Hepatocyte (in vitro differentiated cells): ENCODE measurements around the gene TMED6. TPM values are rescaled to one million over a fixed set of nuclear protein-coding genes. Genes with fewer than 3 reads are reported as not detected.

ENCODE experiments used
- DNase-seq: peaks from one replicate; pipeline ENCODE4 v3.0.0-alpha.2; 2016; ENCODE audit warnings: low spot score
- H2AFZ ChIP-seq: fragments of 200-600 bp; sonication (generic); 2 replicates; pipeline ENCODE4 v1.6.0; 2016; ENCODE audit warnings: antibody characterized with exemption, mild to moderate bottlenecking
- H3K27ac ChIP-seq: fragments of 200-600 bp; sonication (generic); 2 replicates; pipeline ENCODE4 v1.5.1; 2016; ENCODE audit warnings: mild to moderate bottlenecking
- H3K27me3 ChIP-seq: fragments of 200-600 bp; sonication (generic); 2 replicates; pipeline ENCODE4 v1.6.1; 2016
- H3K36me3 ChIP-seq: fragments of 200-600 bp; sonication (generic); replicated peaks from 2 replicates; pipeline ENCODE4 v1.5.1; 2016; ENCODE audit warnings: low read depth; ENCODE audit not compliant: insufficient read depth
- H3K4me1 ChIP-seq: fragments of 200-600 bp; sonication (generic); 2 replicates; pipeline ENCODE4 v1.5.1; 2016; ENCODE audit warnings: mild to moderate bottlenecking, moderate library complexity; ENCODE audit not compliant: insufficient read depth
- H3K4me2 ChIP-seq: fragments of 200-600 bp; sonication (generic); 2 replicates; pipeline ENCODE4 v1.6.0; 2016
- H3K4me3 ChIP-seq: fragments of 200-600 bp; sonication (generic); 2 replicates; pipeline ENCODE4 v1.5.1; 2016; ENCODE audit warnings: mild to moderate bottlenecking
- H3K79me2 ChIP-seq: fragments of 200-600 bp; sonication (generic); 2 replicates; pipeline ENCODE4 v1.6.0; 2017; ENCODE audit warnings: mild to moderate bottlenecking
- H3K9me2 ChIP-seq: fragments of 200-600 bp; sonication (generic); replicated peaks from 2 replicates; pipeline ENCODE4 v1.6.0; 2017; ENCODE audit warnings: mild to moderate bottlenecking; ENCODE audit not compliant: insufficient read depth
- H3K9me3 ChIP-seq: fragments of 200-600 bp; sonication (generic); 2 replicates; pipeline ENCODE4 v1.5.1; 2016; ENCODE audit warnings: low read depth, mild to moderate bottlenecking
- H4K20me1 ChIP-seq: fragments of 200-600 bp; sonication (generic); 2 replicates; pipeline ENCODE4 v1.6.0; 2016; ENCODE audit warnings: mild to moderate bottlenecking; ENCODE audit not compliant: insufficient read depth, poor library complexity, severe bottlenecking
- EZH2 ChIP-seq: fragments of 200-600 bp; sonication (generic); IDR thresholded peaks from 2 replicates; pipeline ENCODE4 v1.6.1; 2016; ENCODE audit warnings: antibody characterized with exemption, mild to moderate bottlenecking, borderline replicate concordance
- EZH2phosphoT487 ChIP-seq: fragments of 200-600 bp; sonication (generic); IDR thresholded peaks from one replicate; pipeline ENCODE4 v1.6.1; 2018; ENCODE audit warnings: antibody characterized with exemption, mild to moderate bottlenecking, low read depth, moderate library complexity; ENCODE audit not compliant: unreplicated experiment, severe bottlenecking
- WGBS: methylation state at CpG from one replicate; pipeline ENCODE4 v1.1.6; 2016; ENCODE audit warnings: low lambda C conversion rate; ENCODE audit errors: missing lambda C conversion rate; 5-methylcytosine and 5-hydroxymethylcytosine counted together
- polyA plus RNA-seq: library from polyadenylated mRNA; unstranded; fragments of >200 nt; fragmentation: Nextera tagmentation; extraction: Ambion mirVana; gene quantifications from 2 replicates; pipeline ENCODE4 v1.2.1, GENCODE V29; 2016
- total RNA-seq: library from RNA; depleted of rRNA; stranded (reverse); fragments of >200 nt; gene quantifications from 2 replicates; pipeline ENCODE4 v1.2.3, GENCODE V29; 2014

The TMED6 gene
- total and polyA plus RNA-seq, 2 experiments from 2014 or later, result 1.9 to 4.3 TPM

GRCh38 chr16:69293401-69293800 is 58.2 kb downstream of the TMED6 start:
- H3K79me2 ChIP-seq, result no peaks in the 10 kb centered on the region
- H4K20me1 ChIP-seq, result no peaks in the 10 kb centered on the region
- WGBS, result 98% methylated on average over 3 of the region's 3 CpGs
- no peaks in the 10 kb centered on the region for H3K9me2 ChIP-seq
- no peak overlapping the region for H3K4me3 ChIP-seq
- no peak for DNase-seq
- no peak overlapping the region for H2AFZ ChIP-seq
- H3K4me2 ChIP-seq, result no peak overlapping the region
- no peaks in the 10 kb centered on the region for H3K36me3 ChIP-seq
- TF ChIP-seq EZH2phosphoT487 (no peak), EZH2 (no peak)
- no peaks in the 10 kb centered on the region for H3K4me1 ChIP-seq
- no peaks in the 10 kb centered on the region for H3K27me3 ChIP-seq
- H3K27ac ChIP-seq, result no peak overlapping the region
- no peaks in the 10 kb centered on the region for H3K9me3 ChIP-seq

Other genes starting within 250 kb of the TMED6 start
- gene HAS3, start 246.1 kb downstream of the TMED6 start, total RNA-seq, result 0.53 and 0.60 TPM in 2 replicates
- 0.19 TPM in 1 of 2 replicates, not detected in the other for gene HAS3, start 246.1 kb downstream of the TMED6 start, polyA plus RNA-seq
- 80.0 and 121 TPM in 2 replicates for gene CHTF8, start 219.2 kb downstream of the TMED6 start, total RNA-seq
- gene CHTF8, start 219.2 kb downstream of the TMED6 start, polyA plus RNA-seq, result 67.8 and 83.6 TPM in 2 replicates
- gene UTP4, start 219.1 kb downstream of the TMED6 start, total RNA-seq, result 12.7 and 21.6 TPM in 2 replicates
- gene UTP4, start 219.1 kb downstream of the TMED6 start, polyA plus RNA-seq, result 41.4 and 43.0 TPM in 2 replicates
- gene SNTB2, start 164.6 kb downstream of the TMED6 start, total RNA-seq, result 19.5 and 21.5 TPM in 2 replicates
- 36.7 and 46.3 TPM in 2 replicates for gene SNTB2, start 164.6 kb downstream of the TMED6 start, polyA plus RNA-seq
- gene VPS4A, start 40.4 kb downstream of the TMED6 start, total RNA-seq, result 19.0 and 19.9 TPM in 2 replicates
- 36.9 and 43.8 TPM in 2 replicates for gene VPS4A, start 40.4 kb downstream of the TMED6 start, polyA plus RNA-seq
- gene PDF, start 21.2 kb downstream of the TMED6 start, total RNA-seq, result 14.3 and 23.8 TPM in 2 replicates
- gene PDF, start 21.2 kb downstream of the TMED6 start, polyA plus RNA-seq, result 21.6 and 25.4 TPM in 2 replicates
- 41.5 and 47.2 TPM in 2 replicates for gene COG8, start 12.2 kb downstream of the TMED6 start, total RNA-seq
- gene COG8, start 12.2 kb downstream of the TMED6 start, polyA plus RNA-seq, result 30.2 and 34.6 TPM in 2 replicates
- 19.5 and 20.9 TPM in 2 replicates for gene NIP7, start 12.0 kb downstream of the TMED6 start, total RNA-seq
- gene NIP7, start 12.0 kb downstream of the TMED6 start, polyA plus RNA-seq, result 20.9 and 23.5 TPM in 2 replicates
- 12.4 and 15.1 TPM in 2 replicates for gene TERF2, start 34.2 kb upstream of the TMED6 start, total RNA-seq
- 18.6 and 20.0 TPM in 2 replicates for gene TERF2, start 34.2 kb upstream of the TMED6 start, polyA plus RNA-seq
- gene CYB5B, start 72.8 kb upstream of the TMED6 start, total RNA-seq, result 60.5 and 70.8 TPM in 2 replicates
- gene CYB5B, start 72.8 kb upstream of the TMED6 start, polyA plus RNA-seq, result 116 and 136 TPM in 2 replicates
- 30.7 and 37.7 TPM in 2 replicates for gene NFAT5, start 214.2 kb upstream of the TMED6 start, total RNA-seq
- 8.6 and 9.2 TPM in 2 replicates for gene NFAT5, start 214.2 kb upstream of the TMED6 start, polyA plus RNA-seq